ENCODE results near the gene GSDMA. TPM values are rescaled to one million over a fixed set of nuclear protein-coding genes. Genes with fewer than 3 reads are reported as not detected.

Gene GSDMA
- total RNA-seq, 1 donor from 2014 or later: 1.6 TPM

DNA sequence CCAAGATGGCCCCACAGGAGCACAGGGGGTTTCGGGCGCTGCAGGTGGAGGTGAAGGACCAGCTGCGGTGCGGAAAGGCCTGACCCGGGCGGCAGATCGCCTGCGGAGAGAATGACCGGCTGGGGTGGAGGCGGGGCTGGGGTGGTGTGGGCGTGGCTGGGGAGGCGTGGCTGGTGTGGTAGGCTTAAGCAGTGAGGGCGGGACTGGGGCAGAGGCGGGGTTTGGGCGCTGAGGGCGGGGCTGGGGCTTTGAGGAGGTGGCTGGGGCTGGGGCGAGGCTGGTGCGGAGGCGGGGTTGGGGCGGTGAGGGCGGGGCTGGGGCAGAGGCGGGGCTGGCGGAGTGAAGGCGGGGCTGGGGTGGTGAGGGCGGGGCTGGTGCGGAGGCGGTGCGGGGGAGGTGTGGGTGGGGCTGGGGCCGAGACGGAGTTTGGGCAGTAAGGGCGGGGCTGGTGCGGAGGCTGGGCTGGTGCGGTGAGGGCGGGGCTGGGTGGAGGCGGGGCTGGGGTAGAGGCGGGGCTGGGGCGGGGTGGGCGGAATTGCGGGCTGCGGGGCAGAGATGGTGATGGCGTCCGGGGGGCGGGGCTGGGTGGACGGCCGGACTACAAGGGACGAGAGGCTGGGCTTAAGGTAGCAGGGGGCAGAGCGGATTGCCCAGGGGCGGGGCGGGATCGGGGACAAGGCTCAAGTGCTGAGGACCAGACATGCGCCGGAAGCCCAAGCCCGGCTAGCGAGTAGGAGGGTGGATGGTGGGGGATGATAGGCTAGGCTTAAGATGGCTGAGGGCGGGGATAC is 9.9 kb upstream of the GSDMA start:
- intact Hi-C loops (cut with micrococcal nuclease): loop anchor here (1.0 to 10.0 kb wide), 3 partner anchors 26 to 318 kb away; partner anchors contain the start of genes LRRC3C, ORMDL3, PSMD3 and STARD3

DNA sequence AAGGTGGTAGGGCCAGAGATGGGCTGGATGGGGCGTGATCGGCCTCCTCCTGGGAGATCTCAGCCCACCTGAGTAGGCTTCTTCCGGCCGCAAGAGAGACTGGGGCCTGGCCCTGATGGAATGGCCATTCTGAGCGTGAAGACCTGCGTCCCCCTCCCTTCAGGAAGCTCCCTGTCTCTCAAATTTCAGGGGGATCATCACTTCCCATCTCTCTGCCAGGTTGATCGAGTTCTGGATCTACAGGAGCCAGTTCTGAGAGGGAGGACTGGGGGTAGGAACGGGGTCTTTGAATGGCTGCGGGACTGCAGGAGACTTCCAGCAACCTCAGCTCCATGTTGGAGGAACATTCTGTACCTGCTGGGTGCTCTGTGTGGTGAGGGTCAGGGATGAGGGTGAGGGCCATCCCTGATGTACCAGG is 9.3 kb upstream of the GSDMA start:
- intact Hi-C loops (cut with micrococcal nuclease): loop anchor here (1.0 to 10.0 kb wide), 3 partner anchors 26 to 319 kb away; partner anchors contain the start of genes LRRC3C, ORMDL3, PSMD3 and STARD3

GRCh38 chr17:39954876-39955275 is 7.9 kb upstream of the GSDMA start:
- intact Hi-C loops (cut with micrococcal nuclease): loop anchor here (10.0 kb wide), 1 partner anchor 320 kb away; the partner anchor contains the start of gene STARD3

- intact Hi-C loops (cut with micrococcal nuclease): loop anchor here (10.0 kb wide), 1 partner anchor 321 kb away; the partner anchor contains the start of gene STARD3
Measured at GRCh38 chr17:39955726-39956225, 7.0 kb upstream of the GSDMA start.

DNA sequence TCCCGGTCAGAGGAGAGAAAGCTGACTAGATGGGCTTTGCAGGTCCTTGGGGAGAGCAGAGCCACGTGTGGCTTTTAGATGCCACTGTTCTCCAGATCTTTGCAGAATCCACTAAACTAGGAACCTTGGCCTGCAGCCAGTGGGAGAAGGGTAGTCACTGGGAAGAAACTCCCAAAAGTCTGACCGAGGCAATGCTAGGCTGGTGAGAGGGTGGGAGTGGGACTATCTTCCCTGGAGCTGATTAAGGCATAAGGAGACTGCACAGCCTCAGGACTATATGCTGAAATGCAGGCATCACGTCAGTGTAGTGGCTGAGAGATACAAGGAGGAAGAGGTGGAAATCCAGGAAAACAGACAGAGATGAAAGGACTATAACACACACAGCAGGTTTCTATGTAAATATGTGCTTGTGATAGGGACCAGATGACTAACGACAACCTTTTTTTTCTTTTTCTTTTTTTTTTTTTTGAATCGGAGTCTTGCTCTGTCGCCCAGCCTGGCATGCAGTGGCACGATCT is 2.2 kb upstream of the GSDMA start:
- intact Hi-C loops (cut with micrococcal nuclease): no loop called here

DNA sequence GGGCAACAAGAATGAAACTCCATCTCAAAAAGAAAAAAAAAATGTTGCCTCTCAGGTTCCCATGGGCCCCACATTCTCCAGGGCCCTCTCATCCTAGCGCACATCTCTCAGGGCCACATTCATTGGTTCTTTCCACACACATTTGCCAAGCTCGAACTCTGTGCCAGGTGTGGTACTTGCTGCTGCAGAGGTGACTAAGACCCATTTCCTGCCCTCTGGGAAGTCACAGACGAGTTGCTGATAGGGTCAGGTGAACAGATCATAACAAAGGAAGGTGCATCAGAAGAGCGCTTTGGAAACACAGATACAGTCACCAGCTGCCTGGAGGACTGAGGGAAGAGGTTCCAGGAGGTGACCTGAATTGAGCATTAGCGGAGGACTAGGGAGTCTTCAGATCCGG is 1.0 kb downstream of the GSDMA start:
- intact Hi-C loops (cut with micrococcal nuclease): no loop called here

GRCh38 chr17:39965017-39965699 is 2.4 kb downstream of the GSDMA start:
- intact Hi-C loops (cut with micrococcal nuclease): no loop called here

GRCh38 chr17:39966771-39967170 is 4.0 kb downstream of the GSDMA start:
- intact Hi-C loops (cut with micrococcal nuclease): no loop called here

GRCh38 chr17:39968761-39969160 is 6.0 kb downstream of the GSDMA start:
- intact Hi-C loops (cut with micrococcal nuclease): no loop called here

GRCh38 chr17:39969375-39969774 is 6.6 kb downstream of the GSDMA start:
- intact Hi-C loops (cut with micrococcal nuclease): no loop called here

DNA sequence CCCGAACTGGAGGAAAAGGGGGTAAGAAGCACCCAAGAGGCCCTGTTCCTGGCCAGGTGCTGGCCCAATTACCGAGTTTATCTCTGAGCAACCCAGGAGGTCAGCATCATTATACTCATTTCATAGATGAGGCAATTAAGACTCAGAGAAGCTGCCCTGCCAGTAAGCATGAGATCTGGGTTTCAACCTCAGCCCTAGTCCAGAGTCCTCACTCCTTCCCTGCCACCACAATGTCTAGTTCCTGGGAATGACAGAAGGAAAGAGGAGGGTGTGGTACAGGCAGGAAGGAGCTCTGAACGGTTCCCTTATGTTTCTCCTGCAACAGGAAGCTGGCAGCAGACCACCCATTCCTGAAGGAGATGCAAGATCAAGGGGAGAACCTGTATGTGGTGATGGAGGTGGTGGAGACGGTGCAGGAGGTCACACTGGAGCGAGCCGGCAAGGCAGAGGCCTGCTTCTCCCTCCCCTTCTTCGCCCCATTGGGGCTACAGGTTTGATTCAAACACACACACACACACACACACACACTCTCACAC is 7.4 kb downstream of the GSDMA start:
- intact Hi-C loops (cut with micrococcal nuclease): no loop called here

GRCh38 chr17:39971076-39971603 is 8.3 kb downstream of the GSDMA start:
- intact Hi-C loops (cut with micrococcal nuclease): no loop called here

GRCh38 chr17:39972271-39972670 is 9.5 kb downstream of the GSDMA start:
- intact Hi-C loops (cut with micrococcal nuclease): no loop called here

GRCh38 chr17:39973496-39973895 is 10.7 kb downstream of the GSDMA start:
- intact Hi-C loops (cut with micrococcal nuclease): no loop called here

GRCh38 chr17:39974433-39974832 is 11.6 kb downstream of the GSDMA start:
- intact Hi-C loops (cut with micrococcal nuclease): no loop called here

DNA sequence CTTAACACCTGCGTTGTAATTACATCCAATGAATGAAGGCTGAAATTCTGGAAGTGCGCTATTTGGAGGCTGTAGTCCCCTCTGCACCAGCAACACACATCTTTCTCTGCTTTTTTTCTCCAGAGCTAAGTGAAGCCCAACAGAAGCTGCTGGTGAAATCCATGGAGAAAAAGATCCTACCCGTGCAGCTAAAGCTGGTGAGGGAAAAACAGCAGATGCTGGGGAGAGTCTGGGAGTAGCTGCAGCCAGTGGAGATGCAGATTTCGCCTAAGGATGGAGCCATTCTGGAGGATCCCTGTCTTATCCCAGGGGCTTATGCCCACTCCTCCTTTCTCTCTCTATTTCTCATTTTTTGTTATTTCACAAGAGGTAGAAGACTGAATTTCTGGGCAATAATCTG is 13.0 kb downstream of the GSDMA start:
- intact Hi-C loops (cut with micrococcal nuclease): no loop called here

DNA sequence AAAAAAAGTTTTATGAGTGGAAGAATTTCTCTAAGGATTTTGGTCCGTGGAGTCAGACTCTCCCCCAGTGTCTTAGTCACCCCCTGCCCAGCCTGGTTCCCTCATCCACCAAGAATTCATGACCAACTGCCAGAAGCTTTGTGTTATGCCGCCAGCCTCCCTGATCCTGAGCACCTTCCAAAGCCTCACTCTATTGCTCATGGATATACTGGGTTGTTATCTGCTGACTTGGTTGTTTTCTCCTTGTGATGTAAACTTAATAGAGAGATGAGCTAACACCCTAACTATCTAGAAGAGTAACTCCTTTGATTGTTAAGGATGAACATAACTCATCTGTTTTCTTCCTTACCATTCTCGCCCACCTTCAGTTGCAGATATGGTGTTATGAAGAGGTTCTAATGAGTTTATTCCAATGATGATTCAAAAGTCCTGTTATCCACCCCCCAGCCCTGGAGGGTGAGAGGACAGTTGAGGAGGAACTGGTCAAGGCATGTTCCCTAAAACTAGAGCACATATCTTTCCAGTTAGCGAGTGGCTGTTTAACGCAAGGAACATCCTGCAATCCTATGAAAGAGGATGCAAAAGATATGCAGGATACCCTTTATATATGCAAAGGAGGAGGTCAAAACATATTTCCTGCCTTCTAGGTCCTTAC is 16.3 kb downstream of the GSDMA start:
- intact Hi-C loops (cut with micrococcal nuclease): no loop called here

DNA sequence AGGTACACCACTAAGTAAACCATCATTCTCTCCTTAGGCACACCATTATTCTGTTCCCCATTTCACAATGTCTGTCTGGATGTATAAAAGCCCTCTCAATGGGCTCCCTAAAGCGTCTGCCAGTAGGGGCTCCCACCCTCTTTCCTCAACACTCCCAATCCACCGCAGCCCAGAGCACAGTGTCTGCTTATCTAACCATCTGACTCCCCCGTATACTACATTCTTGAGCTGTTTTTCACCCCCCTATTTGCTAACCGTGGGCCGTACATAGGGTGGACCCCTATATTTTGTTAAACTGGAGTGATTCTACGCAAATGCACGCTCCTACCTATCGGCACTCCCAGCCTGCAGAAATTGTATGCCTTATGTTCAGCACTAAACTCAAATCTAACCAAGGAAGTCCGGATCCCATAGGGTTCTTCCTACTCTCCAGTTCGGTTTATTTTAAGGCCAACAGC is 17.1 kb downstream of the GSDMA start:
- intact Hi-C loops (cut with micrococcal nuclease): loop anchor here (1.0 to 5.0 kb wide), 7 partner anchors 21 to 358 kb away; partner anchors contain the start of genes LRRC3C, MIEN1, ORMDL3 and STARD3

DNA sequence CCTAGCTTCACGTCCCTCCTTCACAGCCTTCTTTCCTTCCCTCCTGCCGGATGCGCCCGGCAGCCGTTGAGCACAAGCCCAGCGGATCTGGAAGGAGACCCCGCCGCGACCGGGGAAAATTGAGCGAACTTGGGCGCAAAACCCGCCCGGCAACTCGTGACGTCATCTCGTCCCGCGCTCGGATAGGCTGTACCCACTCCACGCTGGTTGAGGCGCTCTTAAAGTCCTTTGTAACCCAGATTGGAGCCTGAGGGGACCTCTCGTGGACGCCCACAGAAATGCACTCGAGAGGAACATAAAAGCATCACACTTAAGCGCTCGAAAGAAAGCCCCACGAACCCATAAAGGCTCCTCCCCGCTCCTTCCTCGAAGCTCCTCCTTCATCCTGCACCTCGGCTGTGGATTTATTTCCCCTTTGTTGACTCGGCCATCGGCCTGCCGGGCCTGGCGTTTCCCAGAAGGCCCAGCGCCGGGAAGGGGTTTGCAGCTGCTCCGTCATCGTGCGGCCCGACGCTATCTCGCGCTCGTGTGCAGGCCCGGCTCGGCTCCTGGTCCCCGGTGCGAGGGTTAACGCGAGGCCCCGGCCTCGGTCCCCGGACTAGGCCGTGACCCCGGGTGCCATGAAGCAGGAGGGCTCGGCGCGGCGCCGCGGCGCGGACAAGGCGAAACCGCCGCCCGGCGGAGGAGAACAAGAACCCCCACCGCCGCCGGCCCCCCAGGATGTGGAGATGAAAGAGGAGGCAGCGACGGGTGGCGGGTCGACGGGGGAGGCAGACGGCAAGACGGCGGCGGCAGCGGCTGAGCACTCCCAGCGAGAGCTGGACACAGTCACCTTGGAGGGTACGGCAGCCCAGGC is 17.8 kb downstream of the GSDMA start, which contains the start of gene PSMD3:
Gene PSMD3 (plus strand): TSS at position 457 of the 856 bp plus-strand sequence. CDS start 164 bp downstream, at position 621.
- intact Hi-C loops (cut with micrococcal nuclease): loop anchor here (1.0 to 5.0 kb wide), 7 partner anchors 21 to 358 kb away; partner anchors contain the start of genes LRRC3C, MIEN1, ORMDL3 and STARD3
